OCI-LY1 (cell line): ENCODE data around the gene PPP1R1C.

Experiments used
- H2AFZ ChIP-seq: fragments of 200-600 bp; sonication (generic), shearing (Covaris generic); 2 replicates; pipeline ENCODE4 v1.6.0; 2014; ENCODE audit warnings: antibody characterized with exemption, mild to moderate bottlenecking, low read length
- H3F3A ChIP-seq: fragments of 200-600 bp; sonication (generic), shearing (Covaris generic); 2 replicates; pipeline ENCODE4 v1.6.0; 2014; ENCODE audit warnings: mild to moderate bottlenecking, antibody characterized with exemption, low read length, moderate library complexity; ENCODE audit not compliant: insufficient read depth
- H3K27ac ChIP-seq: fragments of 200-600 bp; sonication (generic); 2 replicates; pipeline ENCODE4 v1.5.1; 2014; ENCODE audit warnings: low read length, mixed run types, mild to moderate bottlenecking, low read depth; ENCODE audit not compliant: poor library complexity, severe bottlenecking
- H3K27me3 ChIP-seq: fragments of 200-600 bp; sonication (generic); 2 replicates; pipeline ENCODE4 v1.6.0; 2014; ENCODE audit warnings: antibody characterized with exemption, mild to moderate bottlenecking, low read length, moderate library complexity; ENCODE audit not compliant: insufficient read depth
- H3K36me3 ChIP-seq: fragments of 200-600 bp; sonication (generic); 2 replicates; pipeline ENCODE4 v1.6.1; 2014; ENCODE audit warnings: mild to moderate bottlenecking, antibody characterized with exemption, low read length, moderate library complexity, mixed read lengths; ENCODE audit not compliant: insufficient read depth
- H3K4me1 ChIP-seq: fragments of 200-600 bp; sonication (generic); 2 replicates; pipeline ENCODE4 v1.5.1; 2014; ENCODE audit warnings: mild to moderate bottlenecking, low read length, moderate library complexity; ENCODE audit not compliant: insufficient read depth, severe bottlenecking
- H3K4me2 ChIP-seq: fragments of 200-600 bp; sonication (generic), shearing (Covaris generic); 2 replicates; pipeline ENCODE4 v1.6.1; 2014; ENCODE audit warnings: low read length
- H3K4me3 ChIP-seq: fragments of 200-600 bp; sonication (generic); 2 replicates; pipeline ENCODE4 v1.5.1; 2014; ENCODE audit warnings: low read length, low read depth, mild to moderate bottlenecking, mixed read lengths; ENCODE audit not compliant: poor library complexity, severe bottlenecking
- H3K79me2 ChIP-seq: fragments of 200-600 bp; shearing (Covaris generic); 2 replicates; pipeline ENCODE4 v1.6.1; 2016; ENCODE audit warnings: mixed run types, low read length, mixed read lengths; ENCODE audit not compliant: insufficient read depth
- H3K9ac ChIP-seq: fragments of 200-600 bp; sonication (generic), shearing (Covaris generic); 2 replicates; pipeline ENCODE4 v1.6.1; 2014; ENCODE audit warnings: mild to moderate bottlenecking, low read length, mixed read lengths
- H3K9me2 ChIP-seq: fragments of 200-600 bp; sonication (generic), shearing (Covaris generic); 2 replicates; pipeline ENCODE4 v1.6.1; 2014; ENCODE audit warnings: low read depth, mild to moderate bottlenecking, low read length, mixed read lengths
- H3K9me3 ChIP-seq: fragments of 200-600 bp; shearing (Covaris generic); 2 replicates; pipeline ENCODE4 v1.6.1; 2014; ENCODE audit warnings: low read length, mixed read lengths
- H4K20me1 ChIP-seq: fragments of 200-600 bp; sonication (generic), shearing (Covaris generic); 2 replicates; pipeline ENCODE4 v1.6.0; 2016; ENCODE audit warnings: mild to moderate bottlenecking, low read length; ENCODE audit not compliant: insufficient read depth
- EZH2 ChIP-seq: fragments of 200-600 bp; sonication (generic), shearing (Covaris generic); IDR thresholded peaks from 2 replicates; pipeline ENCODE4 v1.8.0; 2017; ENCODE audit warnings: borderline replicate concordance, mixed run types, mild to moderate bottlenecking, antibody characterized with exemption, low read length, moderate library complexity, mixed read lengths
- TF ChIP-seq, protein P1 (sequence below): fragments of 200-600 bp; sonication (generic), shearing (Covaris generic); IDR thresholded peaks from 2 replicates; pipeline ENCODE4 v1.5.1; 2017; ENCODE audit warnings: mild to moderate bottlenecking, antibody characterized with exemption, low read length, moderate library complexity, mixed read lengths

Gene PPP1R1C

GRCh38 chr2:181984060-181984459, 1.6 kb upstream of the PPP1R1C start:
- no peak overlapping the region for H2AFZ ChIP-seq
- no peak for TF ChIP-seq EZH2
- TF ChIP-seq, protein P1, sequence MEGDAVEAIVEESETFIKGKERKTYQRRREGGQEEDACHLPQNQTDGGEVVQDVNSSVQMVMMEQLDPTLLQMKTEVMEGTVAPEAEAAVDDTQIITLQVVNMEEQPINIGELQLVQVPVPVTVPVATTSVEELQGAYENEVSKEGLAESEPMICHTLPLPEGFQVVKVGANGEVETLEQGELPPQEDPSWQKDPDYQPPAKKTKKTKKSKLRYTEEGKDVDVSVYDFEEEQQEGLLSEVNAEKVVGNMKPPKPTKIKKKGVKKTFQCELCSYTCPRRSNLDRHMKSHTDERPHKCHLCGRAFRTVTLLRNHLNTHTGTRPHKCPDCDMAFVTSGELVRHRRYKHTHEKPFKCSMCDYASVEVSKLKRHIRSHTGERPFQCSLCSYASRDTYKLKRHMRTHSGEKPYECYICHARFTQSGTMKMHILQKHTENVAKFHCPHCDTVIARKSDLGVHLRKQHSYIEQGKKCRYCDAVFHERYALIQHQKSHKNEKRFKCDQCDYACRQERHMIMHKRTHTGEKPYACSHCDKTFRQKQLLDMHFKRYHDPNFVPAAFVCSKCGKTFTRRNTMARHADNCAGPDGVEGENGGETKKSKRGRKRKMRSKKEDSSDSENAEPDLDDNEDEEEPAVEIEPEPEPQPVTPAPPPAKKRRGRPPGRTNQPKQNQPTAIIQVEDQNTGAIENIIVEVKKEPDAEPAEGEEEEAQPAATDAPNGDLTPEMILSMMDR: no peak
- no peak overlapping the region for H3K4me2 ChIP-seq
- H3K27me3 ChIP-seq: no peaks in the 10 kb centered on the region
- H3K36me3 ChIP-seq: no peaks in the 10 kb centered on the region
- no peaks in the 10 kb centered on the region for H3K79me2 ChIP-seq
- no peaks in the 10 kb centered on the region for H3F3A ChIP-seq
- H4K20me1 ChIP-seq: no peaks in the 10 kb centered on the region
- no peak overlapping the region for H3K9ac ChIP-seq
- no peak overlapping the region for H3K27ac ChIP-seq
- H3K9me2 ChIP-seq: no peaks in the 10 kb centered on the region
- H3K9me3 ChIP-seq: no peaks in the 10 kb centered on the region
- H3K4me3 ChIP-seq: no peak overlapping the region
- peaks cover 20% of the 10 kb centered on the region for H3K4me1 ChIP-seq

DNA sequence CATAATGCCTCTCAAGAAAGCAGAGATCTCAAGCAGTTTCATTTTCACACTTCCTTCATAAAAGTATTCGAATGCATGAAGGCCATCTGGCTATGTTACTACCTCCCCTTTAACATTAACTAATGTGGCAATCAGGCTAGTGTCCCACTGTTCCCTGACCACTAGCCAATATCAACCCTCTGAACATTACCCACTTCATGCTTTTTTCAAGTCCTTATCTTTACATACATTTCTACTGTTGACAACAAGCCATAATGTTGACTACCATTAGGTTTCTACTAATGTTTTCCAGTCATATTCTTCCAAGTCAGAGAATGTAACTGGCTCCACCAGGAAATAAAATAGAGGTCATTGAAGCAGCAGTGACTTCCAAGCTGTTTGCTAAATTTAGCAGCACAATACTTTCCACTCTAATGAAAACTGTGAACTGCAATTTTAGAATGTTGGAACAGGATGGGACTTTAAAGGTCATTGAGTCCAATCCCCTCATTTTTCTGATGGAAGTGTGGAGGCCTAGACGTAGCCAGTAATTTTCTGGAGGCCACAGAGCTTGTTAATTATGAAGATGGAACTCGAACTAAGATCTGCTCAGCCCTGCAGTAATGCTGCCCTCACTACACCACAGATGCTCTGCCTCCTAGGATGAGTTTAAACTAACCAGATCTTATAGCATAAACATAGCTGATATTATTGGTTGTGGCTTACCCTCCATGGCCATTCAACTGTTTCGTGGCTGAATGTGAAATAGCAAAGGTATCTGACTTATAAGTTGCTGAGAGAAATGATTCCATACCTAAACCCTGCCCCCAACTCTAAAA, 630 bp upstream of the PPP1R1C start:
- Histone ChIP-seq H3K9me3 (no peaks in the 10 kb centered on the region), H3K27ac (no peak overlapping the region), H3K4me2 (no peak overlapping the region), H3K9ac (no peak overlapping the region), H3K4me1 (peaks cover 30% of the 10 kb centered on the region), H3K27me3 (no peaks in the 10 kb centered on the region), H3K9me2 (no peaks in the 10 kb centered on the region), H3F3A (no peaks in the 10 kb centered on the region), H3K36me3 (no peaks in the 10 kb centered on the region), H2AFZ (no peak overlapping the region), H4K20me1 (no peaks in the 10 kb centered on the region), H3K79me2 (no peaks in the 10 kb centered on the region), H3K4me3 (no peak overlapping the region)
- TF ChIP-seq EZH2: no peak

- Histone ChIP-seq H3F3A (no peaks in the 10 kb centered on the region), H3K36me3 (no peaks in the 10 kb centered on the region), H3K9me2 (no peaks in the 10 kb centered on the region), H3K4me3 (no peak overlapping the region), H3K79me2 (no peaks in the 10 kb centered on the region), H3K27me3 (no peaks in the 10 kb centered on the region), H3K9me3 (no peaks in the 10 kb centered on the region), H4K20me1 (no peaks in the 10 kb centered on the region), H3K4me1 (peaks cover 63% of the 10 kb centered on the region), H2AFZ (no peak overlapping the region), H3K4me2 (no peak overlapping the region), H3K9ac (no peak overlapping the region), H3K27ac (no peak overlapping the region)
- no peak for TF ChIP-seq EZH2
- TF ChIP-seq, protein P1: no peak
These were observed 2.7 kb downstream of the PPP1R1C start for GRCh38 chr2:181988154-181988924.
